Stomach (tissue), 4 donors: ENCODE data around the gene CERK.

Experiments
- CTCF ChIP-seq, 7 experiments: fragments of 450-650 bp in 4 of 7; fragments of 200-600 bp in 3 of 7; sonication (generic) in 3 of 7; IDR thresholded peaks; one replicate each; pipeline ENCODE4 v1.5.1; 2016 to 2019; ENCODE audit warnings: antibody characterized with exemption in 7 of 7, control low read depth in 2 of 7, mild to moderate bottlenecking in 1 of 7
- EP300 ChIP-seq: sonication (generic); formaldehyde crosslinking; IDR thresholded peaks from one replicate; pipeline ENCODE4 v1.6.1; 2017; ENCODE audit warnings: antibody characterized with exemption

- TF ChIP-seq CTCF (IDR thresholded peaks at IDR 0.05) (no peak), EP300 (no peak)
Measured at GRCh38 chr22:46673662-46674236, 64.3 kb downstream of the CERK start.
